Trophoblast cell (in vitro differentiated cells and primary cell): ENCODE results near the gene CHGA.

Experiments
- DNase-seq, 2 donors: peaks; one replicate each; pipeline ENCODE4 v3.0.0-alpha.2; 2016
- H2AFZ ChIP-seq: 2 replicates; pipeline ENCODE4 v1.6.1; 2013; ENCODE audit warnings: low read length, moderate library complexity, mild to moderate bottlenecking; ENCODE audit not compliant: insufficient read depth, poor library complexity
- H2AK5ac ChIP-seq: 2 replicates; pipeline ENCODE4 v1.6.1; 2013; ENCODE audit warnings: mild to moderate bottlenecking, low read length
- H2BK120ac ChIP-seq: 2 replicates; pipeline ENCODE4 v1.6.1; 2013; ENCODE audit warnings: low read length, mild to moderate bottlenecking, moderate library complexity; ENCODE audit not compliant: insufficient read depth, poor library complexity
- H2BK12ac ChIP-seq: 2 replicates; pipeline ENCODE4 v1.6.1; 2013; ENCODE audit warnings: mild to moderate bottlenecking, low read length, moderate library complexity
- H2BK5ac ChIP-seq: 2 replicates; pipeline ENCODE4 v1.6.1; 2013; ENCODE audit warnings: low read length, low read depth, moderate library complexity, mild to moderate bottlenecking; ENCODE audit not compliant: poor library complexity
- H3K14ac ChIP-seq: 2 replicates; pipeline ENCODE4 v1.6.1; 2013; ENCODE audit warnings: mild to moderate bottlenecking, low read length
- H3K18ac ChIP-seq: 2 replicates; pipeline ENCODE4 v1.6.1; 2013; ENCODE audit warnings: mild to moderate bottlenecking, low read length
- H3K23ac ChIP-seq: 2 replicates; pipeline ENCODE4 v1.6.1; 2013; ENCODE audit warnings: low read length
- H3K27ac ChIP-seq: 2 replicates; pipeline ENCODE4 v1.5.1; 2013; ENCODE audit warnings: low read depth, mild to moderate bottlenecking, inconsistent platforms, low read length, moderate library complexity
- H3K27me3 ChIP-seq: 2 replicates; pipeline ENCODE4 v1.6.1; 2013; ENCODE audit warnings: inconsistent platforms, mild to moderate bottlenecking, low read length, moderate library complexity; ENCODE audit not compliant: insufficient read depth
- H3K36me3 ChIP-seq, 2 experiments: 1 replicate in 1 of 2; 2 replicates in 1 of 2; pipeline ENCODE4 v1.6.1; 2013; ENCODE audit warnings: low read length in 2 of 2, mild to moderate bottlenecking in 2 of 2, moderate library complexity in 1 of 2; ENCODE audit not compliant: insufficient read depth in 2 of 2, control insufficient read depth in 1 of 2
- H3K4ac ChIP-seq: 2 replicates; pipeline ENCODE4 v1.6.1; 2013; ENCODE audit warnings: low read depth, mild to moderate bottlenecking, low read length, moderate library complexity
- H3K4me1 ChIP-seq, 2 experiments: 1 replicate in 1 of 2; 2 replicates in 1 of 2; pipeline ENCODE4 v1.6.1; 2013; ENCODE audit warnings: low read length in 2 of 2, mild to moderate bottlenecking in 2 of 2, moderate library complexity in 1 of 2; ENCODE audit not compliant: insufficient read depth in 2 of 2, control insufficient read depth in 1 of 2
- H3K4me2 ChIP-seq: 2 replicates; pipeline ENCODE4 v1.6.1; 2013; ENCODE audit warnings: inconsistent platforms, mild to moderate bottlenecking, low read length, moderate library complexity
- H3K4me3 ChIP-seq: 2 replicates; pipeline ENCODE4 v1.5.1; 2013; ENCODE audit warnings: mild to moderate bottlenecking, low read depth, low read length, inconsistent platforms
- H3K79me1 ChIP-seq: one replicate; pipeline ENCODE4 v1.6.1; 2013; ENCODE audit warnings: low read length
- H3K79me2 ChIP-seq: 2 replicates; pipeline ENCODE4 v1.6.1; 2013; ENCODE audit warnings: low read length, mild to moderate bottlenecking; ENCODE audit not compliant: control insufficient read depth, insufficient read depth, poor library complexity
- H3K9ac ChIP-seq: 2 replicates; pipeline ENCODE4 v1.6.1; 2013; ENCODE audit warnings: mild to moderate bottlenecking, low read length
- H3K9me3 ChIP-seq: 2 replicates; pipeline ENCODE4 v1.6.1; 2013; ENCODE audit warnings: low read depth, mild to moderate bottlenecking, control low read depth, inconsistent platforms, low read length; ENCODE audit not compliant: insufficient read depth
- H4K12ac ChIP-seq: 2 replicates; pipeline ENCODE4 v1.6.1; 2013; ENCODE audit warnings: low read depth, mild to moderate bottlenecking, low read length, moderate library complexity
- H4K8ac ChIP-seq: 2 replicates; pipeline ENCODE4 v1.6.1; 2013; ENCODE audit warnings: low read depth, mild to moderate bottlenecking, low read length, moderate library complexity
- H4K91ac ChIP-seq: one replicate; pipeline ENCODE4 v1.6.1; 2013; ENCODE audit warnings: low read depth, mild to moderate bottlenecking, low read length, moderate library complexity
- WGBS: extraction: QIAGEN DNeasy Blood & Tissue Kit; methylation state at CpG from one replicate; pipeline ENCODE4 v1.1.7; 2013; ENCODE audit warnings: missing lambda C conversion rate; ENCODE audit not compliant: insufficient read length, insufficient coverage; ENCODE audit errors: extremely low coverage; 5-methylcytosine and 5-hydroxymethylcytosine counted together

The CHGA gene

GRCh38 chr14:92965281-92965680 lies 42.3 kb downstream of the CHGA start:
- no peak overlapping the region for H3K4ac ChIP-seq
- no peak overlapping the region for H3K18ac ChIP-seq
- H3K79me1 ChIP-seq = no peaks in the 10 kb centered on the region
- no peak overlapping the region for H2AFZ ChIP-seq
- no peak overlapping the region for H4K91ac ChIP-seq
- no peak overlapping the region for H2BK5ac ChIP-seq
- H4K8ac ChIP-seq = no peak overlapping the region
- no peak overlapping the region for H2BK120ac ChIP-seq
- no peaks in the 10 kb centered on the region for H3K27me3 ChIP-seq
- H3K79me2 ChIP-seq = peaks cover 1% of the 10 kb centered on the region
- H3K9me3 ChIP-seq = peaks cover 9% of the 10 kb centered on the region
- no peak overlapping the region for H3K14ac ChIP-seq
- no CpG with 5 or more reads among the region's 1 CpG for WGBS
- H3K4me2 ChIP-seq = no peak overlapping the region
- H4K12ac ChIP-seq = no peak overlapping the region
- no peak for DNase-seq
- no peak overlapping the region for H2AK5ac ChIP-seq
- no peak overlapping the region for H3K23ac ChIP-seq
- no peak overlapping the region for H3K4me3 ChIP-seq
- no peak overlapping the region for H3K9ac ChIP-seq
- no peak overlapping the region for H3K27ac ChIP-seq
- H3K36me3 ChIP-seq = no peaks in the 10 kb centered on the region
- peaks cover 2 to 6% of the 10 kb centered on the region in 2 experiments for H3K4me1 ChIP-seq
- no peak overlapping the region for H2BK12ac ChIP-seq

GRCh38 chr14:92967346-92967926 lies 44.5 kb downstream of the CHGA start:
- H3K27me3 ChIP-seq = no peaks in the 10 kb centered on the region
- H2BK12ac ChIP-seq = no peak overlapping the region
- H2BK120ac ChIP-seq = no peak overlapping the region
- H3K18ac ChIP-seq = no peak overlapping the region
- H3K4me1 ChIP-seq = no peaks in the 10 kb centered on the region
- no peak overlapping the region for H3K4me3 ChIP-seq
- no peak overlapping the region for H2BK5ac ChIP-seq
- H3K4me2 ChIP-seq = no peak overlapping the region
- peaks cover 9% of the 10 kb centered on the region for H3K9me3 ChIP-seq
- no peak overlapping the region for H3K23ac ChIP-seq
- no peak overlapping the region for H2AK5ac ChIP-seq
- H3K9ac ChIP-seq = no peak overlapping the region
- no CpG with 5 or more reads among the region's 2 CpGs for WGBS
- H4K12ac ChIP-seq = no peak overlapping the region
- H3K27ac ChIP-seq = no peak overlapping the region
- no peak overlapping the region for H3K4ac ChIP-seq
- no peak overlapping the region for H2AFZ ChIP-seq
- DNase-seq = no peak
- no peak overlapping the region for H3K14ac ChIP-seq
- no peak overlapping the region for H4K91ac ChIP-seq
- H4K8ac ChIP-seq = no peak overlapping the region
- no peaks in the 10 kb centered on the region for H3K36me3 ChIP-seq
- no peaks in the 10 kb centered on the region for H3K79me2 ChIP-seq
- no peaks in the 10 kb centered on the region for H3K79me1 ChIP-seq

- Histone ChIP-seq H2BK120ac (no peak overlapping the region), H3K27me3 (no peaks in the 10 kb centered on the region), H4K12ac (no peak overlapping the region), H3K27ac (no peak overlapping the region), H3K9ac (no peak overlapping the region), H3K9me3 (peaks cover 8% of the 10 kb centered on the region), H4K91ac (no peak overlapping the region), H3K4ac (no peak overlapping the region), H2BK12ac (no peak overlapping the region), H3K79me1 (no peaks in the 10 kb centered on the region), H3K4me2 (no peak overlapping the region), H3K36me3 (no peaks in the 10 kb centered on the region), H3K23ac (no peak overlapping the region), H3K14ac (no peak overlapping the region), H2AFZ (no peak overlapping the region), H4K8ac (no peak overlapping the region), H3K4me3 (no peak overlapping the region), H2AK5ac (no peak overlapping the region), H3K4me1 (no peaks in the 10 kb centered on the region), H3K18ac (no peak overlapping the region), H2BK5ac (no peak overlapping the region), H3K79me2 (no peaks in the 10 kb centered on the region)
- no CpG with 5 or more reads among the region's 14 CpGs for WGBS
- no peak for DNase-seq
Measured at GRCh38 chr14:92968291-92969020, 45.5 kb downstream of the CHGA start.

GRCh38 chr14:92969430-92969829 lies 46.5 kb downstream of the CHGA start:
- Histone ChIP-seq H3K79me2 (no peaks in the 10 kb centered on the region), H3K36me3 (no peaks in the 10 kb centered on the region), H3K4ac (no peak overlapping the region), H3K79me1 (no peaks in the 10 kb centered on the region), H3K18ac (no peak overlapping the region), H2BK12ac (no peak overlapping the region), H2BK120ac (no peak overlapping the region), H2BK5ac (no peak overlapping the region), H3K9ac (no peak overlapping the region), H3K27ac (no peak overlapping the region), H2AFZ (no peak overlapping the region), H4K91ac (no peak overlapping the region), H3K9me3 (peaks cover 7% of the 10 kb centered on the region), H3K27me3 (no peaks in the 10 kb centered on the region), H3K4me3 (no peak overlapping the region), H4K8ac (no peak overlapping the region), H3K4me2 (no peak overlapping the region), H3K14ac (no peak overlapping the region), H4K12ac (no peak overlapping the region), H3K23ac (no peak overlapping the region), H3K4me1 (no peaks in the 10 kb centered on the region), H2AK5ac (no peak overlapping the region)
- no peak for DNase-seq
- WGBS = no CpG with 5 or more reads among the region's 10 CpGs
